AG10803 (cell line): Measurements from ENCODE around the gene ORM1.
"Not testable (repeated sequence)": the region's sequence is repeated elsewhere in the genome, so short reads cannot be mapped to it uniquely, and the experiment has no call there.

ENCODE experiments used
- DNase-seq: peaks from one replicate; pipeline ENCODE4 v3.0.0; 2010; ENCODE audit warnings: low read depth
- H3K4me3 ChIP-seq: 2 replicates; pipeline ENCODE4 v1.5.1; 2011; ENCODE audit warnings: mild to moderate bottlenecking, low read length, control low read depth
- CTCF ChIP-seq: conservative IDR thresholded peaks from 2 replicates; pipeline ENCODE4 v1.5.1; 2011; ENCODE audit warnings: mild to moderate bottlenecking, low read length, control low read depth, inconsistent platforms

The ORM1 gene

GRCh38 chr9:114322831-114323531 lies at the start of gene ORM1:
Gene ORM1, plus strand, starts transcription at chr9:114323098. Its CDS starts 36 bp downstream, at chr9:114323134.
- not testable (repeated sequence) for H3K4me3 ChIP-seq, DNase-seq

- TF ChIP-seq CTCF: no peak
- no peak for DNase-seq
- no peak overlapping the region for H3K4me3 ChIP-seq
These were observed 49.4 kb upstream of the ORM1 start for GRCh38 chr9:114273461-114273881.

DNA sequence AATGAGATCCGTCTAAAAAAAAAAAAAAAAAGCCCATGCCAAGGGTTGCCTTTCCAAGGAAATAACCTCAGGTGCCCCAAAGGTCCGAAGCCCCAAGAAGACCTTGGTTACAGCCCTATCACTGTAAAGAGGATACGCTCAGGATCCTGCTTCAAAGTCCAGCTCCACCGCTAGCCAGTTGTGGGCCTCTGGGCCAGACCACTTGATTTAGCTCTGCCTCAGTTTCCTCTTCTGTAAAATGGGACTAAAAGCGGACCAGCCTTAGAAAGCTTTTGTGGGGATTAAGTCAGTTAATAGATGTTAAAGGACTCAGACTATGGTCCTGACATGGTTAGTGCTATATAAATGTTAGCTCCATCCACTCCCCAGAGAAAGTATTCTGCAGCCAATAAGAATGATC lies 48.7 kb upstream of the ORM1 start:
- no peak for TF ChIP-seq CTCF
- no peak for DNase-seq

GRCh38 chr9:114275246-114276004 lies 47.5 kb upstream of the ORM1 start:
- H3K4me3 ChIP-seq: no peak overlapping the region
- TF ChIP-seq CTCF: no peak
- no peak for DNase-seq

More for the DNA sequence above, 48.7 kb upstream of the ORM1 start:
- H3K4me3 ChIP-seq: no peak overlapping the region

DNA sequence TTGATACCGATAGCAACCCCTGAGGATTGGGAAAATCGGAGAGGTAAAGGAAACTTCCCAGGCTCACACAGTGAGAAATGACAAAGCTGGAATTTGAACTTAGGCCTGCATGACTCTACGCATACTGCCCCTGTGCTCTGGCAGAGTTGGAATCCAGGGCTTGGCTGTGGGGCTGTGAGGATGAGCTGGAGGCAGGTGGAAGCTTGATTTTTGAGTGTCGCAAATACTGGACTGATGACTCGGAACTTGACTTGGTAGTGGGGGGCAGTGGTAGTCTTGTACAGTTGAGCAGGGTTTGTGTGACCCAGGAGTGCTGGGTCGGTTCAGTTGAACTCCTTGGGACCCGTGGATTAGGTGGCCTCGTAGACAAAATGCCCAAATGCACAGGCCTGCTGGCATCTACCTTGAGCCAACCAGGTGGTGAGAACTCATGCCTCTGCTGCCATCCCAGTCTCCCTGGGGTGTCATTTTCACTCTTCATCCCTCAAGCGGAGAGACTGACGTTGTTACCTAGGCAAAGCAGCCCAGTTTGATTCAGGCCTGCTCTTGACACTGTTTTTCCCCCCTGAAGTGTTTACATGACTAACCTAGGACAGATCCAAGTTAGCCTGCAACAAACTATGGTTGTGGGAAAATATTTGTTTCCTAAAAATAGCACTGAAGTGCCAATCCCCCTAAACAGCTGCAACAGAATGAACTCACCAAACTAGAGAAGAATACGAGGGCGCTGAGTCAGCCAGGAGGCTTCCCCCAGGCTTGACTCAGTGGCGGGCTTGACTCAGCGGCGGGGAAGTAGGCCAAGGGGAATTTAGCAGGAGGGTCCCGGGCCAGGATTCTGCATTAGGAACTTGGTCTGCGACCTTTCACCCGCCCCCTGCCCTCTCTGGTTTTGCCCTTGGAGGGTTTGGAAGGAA lies 45.7 kb upstream of the ORM1 start:
- peak; percentile 95 for DNase-seq
- no peak overlapping the region for H3K4me3 ChIP-seq
- TF ChIP-seq CTCF: no peak

DNA sequence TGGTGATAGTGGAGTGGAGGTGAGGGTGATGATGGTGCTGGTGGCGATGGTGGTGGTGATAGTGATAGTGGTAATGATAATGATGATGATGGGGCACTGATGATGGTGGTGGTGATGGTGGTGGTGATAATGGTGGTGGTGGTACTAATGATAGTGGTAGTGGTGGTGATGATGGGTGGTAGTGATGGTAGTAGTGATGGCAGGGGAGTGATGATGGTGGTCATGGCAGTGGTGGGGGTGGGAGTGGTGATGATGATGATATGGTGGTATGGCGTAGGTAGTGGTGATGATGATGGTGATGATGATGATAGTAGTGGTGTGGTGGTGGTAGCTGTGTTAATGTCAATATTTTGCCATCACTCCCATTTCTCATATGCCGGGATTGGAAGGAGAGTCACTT lies 44.5 kb upstream of the ORM1 start:
- no peak overlapping the region for H3K4me3 ChIP-seq
- TF ChIP-seq CTCF: no peak
- DNase-seq: no peak

- no peak for TF ChIP-seq CTCF
- DNase-seq: peak; percentile 65
- no peak overlapping the region for H3K4me3 ChIP-seq
These were observed 43.9 kb upstream of the ORM1 start for GRCh38 chr9:114278881-114279570.
